ENCODE measurements around the gene KCNA4. TPM values are rescaled to one million over a fixed set of nuclear protein-coding genes. Genes with fewer than 3 reads are reported as not detected.

KCNA4 gene
- total and polyA plus RNA-seq, 2 of the 4 experiments (the other 2 are of a cell fraction): not detected

DNA sequence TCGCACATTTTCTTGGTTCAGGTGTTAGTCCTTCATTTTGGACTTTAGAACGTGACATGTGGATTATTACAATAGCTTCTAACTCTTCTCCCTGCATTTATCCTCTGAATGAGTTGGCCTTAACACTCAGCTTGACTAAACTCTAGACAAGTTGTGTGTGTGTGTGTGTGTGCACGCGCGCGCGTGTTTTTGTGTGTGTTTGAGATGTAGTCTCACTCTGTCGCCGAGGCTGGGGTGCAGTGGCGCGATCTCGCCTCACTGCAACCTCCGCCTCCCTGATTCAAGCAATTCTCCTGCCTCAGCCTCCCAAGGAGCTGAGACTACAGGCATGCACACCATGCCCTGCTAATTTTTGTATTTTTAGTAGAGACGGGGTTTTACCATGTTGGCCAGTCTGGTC, 24.3 kb upstream of the KCNA4 start:
- Histone ChIP-seq H3K18ac (ENCODE audit: low read depth, low read length) (no peak overlapping the region), H2BK15ac (ENCODE audit: low read depth, low read length) (no peak overlapping the region), H3K23ac (ENCODE audit: low read depth, low read length) (no peak overlapping the region), H3K9me3 (ENCODE audit: control insufficient read depth, insufficient read depth, low read length) (peaks cover 9% of the 10 kb centered on the region; the same call in 1 of the 2 replicates), H4K8ac (ENCODE audit: low read depth in 2 of 2, low read length in 2 of 2) (no peak overlapping the region), H2AFZ (replicated peaks; ENCODE audit: low read length, poor library complexity) (no peak overlapping the region), H4K91ac (ENCODE audit: insufficient read depth, low read depth, low read length) (no peak overlapping the region), H3K4me3 (ENCODE audit: insufficient read depth, low read depth, low read length) (no peak overlapping the region), H3K9ac (ENCODE audit: low read depth, low read length) (no peak overlapping the region), H3K36me3 (ENCODE audit: control insufficient read depth, insufficient read depth, low read length) (no peaks in the 10 kb centered on the region), H3K4ac (ENCODE audit: low read depth, low read length) (no peak overlapping the region), H3K27ac (ENCODE audit: insufficient read depth, low read length) (no peak overlapping the region), H3K4me2 (ENCODE audit: low read depth, low read length) (no peak overlapping the region), H3K14ac (replicated peaks; ENCODE audit: low read depth, low read length) (no peak overlapping the region), H4K5ac (ENCODE audit: low read depth, low read length) (no peak overlapping the region), H3K9me1 (ENCODE audit: insufficient read depth, low read length) (no peaks in the 10 kb centered on the region), H3K79me1 (ENCODE audit: low read depth in 1 of 2, low read length in 2 of 2) (no peaks in the 10 kb centered on the region), H2AK5ac (ENCODE audit: low read depth, low read length) (no peak overlapping the region), H2AK9ac (replicated peaks; ENCODE audit: low read depth, low read length, poor library complexity) (no peak overlapping the region), H2BK20ac (ENCODE audit: low read depth, low read length) (no peak overlapping the region), H2BK120ac (ENCODE audit: low read depth, low read length) (no peak overlapping the region), H3K27me3 (ENCODE audit: control insufficient read depth, insufficient read depth, low read length) (no peaks in the 10 kb centered on the region), H4K20me1 (ENCODE audit: insufficient read depth, low read length) (no peaks in the 10 kb centered on the region), H2BK5ac (ENCODE audit: low read depth, low read length, poor library complexity, severe bottlenecking) (no peak overlapping the region), H3K4me1 (ENCODE audit: control insufficient read depth, insufficient read depth, low read length) (no peaks in the 10 kb centered on the region), H3K56ac (ENCODE audit: extremely low read depth, insufficient read depth, low read length) (no peak overlapping the region)
- in situ Hi-C loops (cut with MboI; ENCODE audit: low sequenced_read_pairs): no loop called here
- ChIA-PET POLR2A (ENCODE audit: unreplicated experiment) (no interaction called here), CTCF (interaction anchor here (0.5 kb wide), 1 partner anchor 628 kb away, joined by 5 read pairs; no protein-coding TSS in a partner anchor)
- no CpG with 5 or more reads among the region's 14 CpGs for WGBS, 2 experiments (ENCODE audit: extremely low coverage in 2 of 2, insufficient read length in 1 of 2)
- TF ChIP-seq NFE2L2 (IDR thresholded peaks at IDR 0.05; ENCODE audit: low read depth, low read length): no peak
- TF ChIP-seq RFX5 (IDR thresholded peaks at IDR 0.05; ENCODE audit: low read depth, low read length): no peak
- no peak for TF ChIP-seq USF2 (IDR thresholded peaks at IDR 0.05; ENCODE audit: low read depth, low read length)
- no peak for TF ChIP-seq POLR2A (IDR thresholded peaks at IDR 0.05; ENCODE audit: low read depth, low read length)
- no peak for TF ChIP-seq MAFK (IDR thresholded peaks at IDR 0.05; ENCODE audit: low read depth, low read length)
- TF ChIP-seq RAD21 (IDR thresholded peaks at IDR 0.05; ENCODE audit: low read length): no peak
- TF ChIP-seq SMC3 (IDR thresholded peaks at IDR 0.05; ENCODE audit: low read depth, low read length): no peak
- TF ChIP-seq RCOR1 (IDR thresholded peaks at IDR 0.05; ENCODE audit: insufficient replicate concordance, low read length): no peak
- TF ChIP-seq CTCF (conservative IDR thresholded peaks at IDR 0.05; ENCODE audit: low read depth, low read length): no peak
- no peak for TF ChIP-seq BHLHE40 (IDR thresholded peaks at IDR 0.05; ENCODE audit: low read depth, low read length)
- no peak for TF ChIP-seq MXI1 (IDR thresholded peaks at IDR 0.05; ENCODE audit: borderline replicate concordance, low read depth, low read length)
- TF ChIP-seq CHD1 (IDR thresholded peaks at IDR 0.05; ENCODE audit: low read depth, low read length): no peak
- intact Hi-C loops (cut with micrococcal nuclease): no loop called here
- ATAC-seq (ENCODE audit: low read depth) (no peak), DNase-seq (no peak)
- no TSS peak for BruUV-seq (replicated peaks)
- dilution Hi-C loops (cut with HindIII; ENCODE audit: low sequenced_read_pairs, unreplicated experiment): no loop called here

Data from IMR-90 (cell line).